GM12801 (cell line): ENCODE results near the gene GALNT14.

Experiments
- CTCF ChIP-seq: IDR thresholded peaks from one replicate; pipeline ENCODE4 v1.5.1; 2011; ENCODE audit warnings: control low read depth; ENCODE audit not compliant: insufficient read length; ENCODE audit errors: extremely low read depth

GALNT14 gene

GRCh38 chr2:31037058-31037457 is 101.2 kb downstream of the GALNT14 start:
- no peak for TF ChIP-seq CTCF

DNA sequence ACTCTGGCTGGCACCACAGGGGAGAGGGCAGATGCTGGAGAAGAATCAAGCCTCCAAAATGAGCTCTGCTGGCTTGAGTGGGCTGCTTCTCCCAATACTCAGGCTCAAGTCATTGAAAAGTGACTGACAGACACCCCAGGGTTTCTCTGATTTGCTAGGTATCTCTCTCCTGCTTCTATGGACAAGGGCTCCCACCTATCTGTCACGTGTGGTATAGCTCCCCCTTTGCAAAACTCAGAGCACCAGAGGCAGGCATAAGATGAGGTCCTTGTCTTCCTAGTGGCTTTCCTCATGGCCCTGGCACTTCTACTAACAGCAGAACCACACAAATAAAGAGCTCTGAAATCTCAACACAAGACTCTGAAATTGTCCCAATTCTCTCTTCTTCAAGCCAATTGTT is 105.2 kb downstream of the GALNT14 start:
- TF ChIP-seq CTCF, result no peak

DNA sequence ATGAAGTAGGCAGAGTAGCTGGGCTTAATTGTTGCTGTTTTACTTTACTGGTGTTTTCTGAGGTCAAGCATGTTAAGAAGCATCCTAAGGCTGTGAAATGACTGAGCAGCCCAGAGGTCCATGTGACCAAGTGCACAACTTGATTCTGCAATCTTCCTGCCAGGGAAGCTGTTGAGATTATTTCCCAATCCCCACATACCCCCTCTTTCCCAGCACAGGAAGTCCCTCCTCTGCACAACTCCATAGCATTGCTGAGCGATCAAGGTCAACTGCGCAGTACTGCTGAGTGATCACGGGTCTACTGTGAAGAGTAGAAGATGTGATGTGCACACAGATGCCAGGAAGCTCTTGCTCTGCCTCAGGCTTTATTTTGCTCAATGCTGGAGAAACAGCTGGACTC is 105.8 kb downstream of the GALNT14 start:
- no peak for TF ChIP-seq CTCF

GRCh38 chr2:31031132-31031706 is 107.0 kb downstream of the GALNT14 start:
- no peak for TF ChIP-seq CTCF

GRCh38 chr2:31028417-31028816 is 109.8 kb downstream of the GALNT14 start:
- no peak for TF ChIP-seq CTCF

DNA sequence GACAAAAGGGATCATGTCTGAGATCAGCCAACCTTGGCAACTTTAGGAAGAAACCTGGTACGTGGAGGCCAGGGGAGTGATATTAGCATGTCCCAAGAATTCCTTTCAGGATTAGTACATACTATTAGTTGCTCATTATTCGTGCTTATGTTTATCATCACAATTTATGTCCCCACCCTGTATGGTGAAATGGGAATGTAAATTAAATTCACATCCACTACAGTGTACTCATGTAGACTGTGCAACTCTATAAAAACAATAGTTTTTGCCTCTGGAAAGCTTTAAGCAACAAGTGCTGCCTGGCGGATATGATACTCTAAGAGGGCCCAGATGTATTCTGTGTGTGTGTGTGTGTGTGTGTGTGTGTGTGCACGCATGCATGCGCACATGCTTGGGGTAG is 110.7 kb downstream of the GALNT14 start:
- TF ChIP-seq CTCF, result no peak

DNA sequence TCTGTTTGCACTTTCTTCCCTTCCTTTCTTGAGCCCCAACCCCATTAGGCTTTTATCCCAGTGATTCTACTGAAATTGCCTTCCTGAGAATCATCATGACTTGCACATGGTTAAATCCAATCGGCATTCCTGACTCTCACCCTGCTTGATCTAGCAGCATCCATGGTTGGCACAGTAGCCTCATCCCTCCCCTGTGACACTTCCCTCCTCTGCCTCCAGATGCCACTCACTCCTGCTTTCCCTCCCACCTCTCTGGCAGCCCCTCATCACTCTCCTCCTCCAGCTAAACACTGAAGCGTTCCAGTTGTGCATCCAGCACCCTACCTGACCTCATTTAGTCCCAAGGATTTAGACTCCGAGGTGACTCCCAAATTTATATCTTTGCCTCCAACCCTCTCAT is 114.7 kb downstream of the GALNT14 start:
- TF ChIP-seq CTCF, result no peak
